ENCODE results near the gene HPCAL4.

HPCAL4 gene

GRCh38 chr1:39646232-39647081 lies 44.8 kb downstream of the HPCAL4 start:
- no peak for DNase-seq

DNA sequence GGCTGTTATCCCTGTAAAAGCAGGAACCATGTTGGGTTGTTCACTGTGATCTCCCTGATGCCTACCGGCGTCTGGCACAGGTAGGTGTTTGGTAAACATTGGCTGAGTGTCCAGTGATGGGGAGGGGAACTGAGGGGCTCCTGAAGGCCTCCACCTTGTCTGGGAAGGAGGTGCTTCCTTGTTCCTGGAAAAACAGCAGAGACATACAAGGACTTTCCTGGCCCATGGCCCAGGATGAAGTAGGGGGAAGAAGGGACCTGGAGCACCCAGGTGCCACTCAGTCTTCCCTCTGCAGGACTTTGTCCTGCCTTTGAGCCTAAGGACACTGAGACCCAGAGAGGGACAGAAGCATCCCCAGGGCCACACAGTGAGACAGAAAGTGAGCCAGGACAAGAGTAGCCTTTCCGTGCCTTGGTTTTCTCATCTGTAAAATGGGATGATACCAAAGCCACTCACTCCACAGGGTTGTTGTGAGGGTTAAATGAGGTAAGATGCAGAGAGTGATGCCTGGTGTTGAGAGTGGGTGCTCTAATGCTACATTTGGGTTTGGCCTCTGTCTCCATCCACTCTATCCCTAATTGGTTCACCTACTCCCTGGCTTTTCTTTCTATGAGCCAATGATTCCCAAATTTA lies 45.7 kb downstream of the HPCAL4 start:
- no peak for DNase-seq

GRCh38 chr1:39643705-39644104 lies 47.5 kb downstream of the HPCAL4 start:
- DNase-seq = no peak

GRCh38 chr1:39642796-39643195 lies 48.4 kb downstream of the HPCAL4 start:
- DNase-seq = no peak

GRCh38 chr1:39640861-39641260 lies 50.4 kb downstream of the HPCAL4 start:
- no peak for DNase-seq

- DNase-seq = peak; percentile 87
Observed at GRCh38 chr1:39639305-39640130, 51.7 kb downstream of the HPCAL4 start, which contains the start of gene HEYL. HEYL (minus strand) TSS chr1:39639643; CDS start chr1:39639625, 18 bp downstream.

GRCh38 chr1:39638965-39639304 lies 52.3 kb downstream of the HPCAL4 start:
- DNase-seq = no peak

- no peak for DNase-seq
Observed at GRCh38 chr1:39637361-39637760, 53.9 kb downstream of the HPCAL4 start.

DNA sequence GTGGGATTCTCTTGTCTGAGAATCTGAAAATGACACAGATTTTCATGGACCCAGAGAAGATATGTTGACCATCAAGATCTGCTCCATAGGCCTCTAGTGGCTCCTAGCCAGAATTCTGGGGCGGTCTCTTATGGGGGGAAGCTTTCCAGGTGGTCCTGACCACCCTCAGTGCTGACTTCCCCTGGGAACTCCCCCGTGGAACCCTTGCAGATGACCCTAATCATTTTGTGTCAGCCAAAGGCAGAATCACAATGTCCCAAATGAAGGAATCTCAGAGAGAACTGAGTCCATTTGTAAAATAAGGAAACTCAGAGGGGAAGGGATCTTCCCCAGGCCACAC lies 55.4 kb downstream of the HPCAL4 start:
- no peak for DNase-seq

- no peak for DNase-seq
Observed at GRCh38 chr1:39635205-39635870, 55.9 kb downstream of the HPCAL4 start.

GRCh38 chr1:39633422-39633821 lies 57.8 kb downstream of the HPCAL4 start:
- DNase-seq = no peak

DNA sequence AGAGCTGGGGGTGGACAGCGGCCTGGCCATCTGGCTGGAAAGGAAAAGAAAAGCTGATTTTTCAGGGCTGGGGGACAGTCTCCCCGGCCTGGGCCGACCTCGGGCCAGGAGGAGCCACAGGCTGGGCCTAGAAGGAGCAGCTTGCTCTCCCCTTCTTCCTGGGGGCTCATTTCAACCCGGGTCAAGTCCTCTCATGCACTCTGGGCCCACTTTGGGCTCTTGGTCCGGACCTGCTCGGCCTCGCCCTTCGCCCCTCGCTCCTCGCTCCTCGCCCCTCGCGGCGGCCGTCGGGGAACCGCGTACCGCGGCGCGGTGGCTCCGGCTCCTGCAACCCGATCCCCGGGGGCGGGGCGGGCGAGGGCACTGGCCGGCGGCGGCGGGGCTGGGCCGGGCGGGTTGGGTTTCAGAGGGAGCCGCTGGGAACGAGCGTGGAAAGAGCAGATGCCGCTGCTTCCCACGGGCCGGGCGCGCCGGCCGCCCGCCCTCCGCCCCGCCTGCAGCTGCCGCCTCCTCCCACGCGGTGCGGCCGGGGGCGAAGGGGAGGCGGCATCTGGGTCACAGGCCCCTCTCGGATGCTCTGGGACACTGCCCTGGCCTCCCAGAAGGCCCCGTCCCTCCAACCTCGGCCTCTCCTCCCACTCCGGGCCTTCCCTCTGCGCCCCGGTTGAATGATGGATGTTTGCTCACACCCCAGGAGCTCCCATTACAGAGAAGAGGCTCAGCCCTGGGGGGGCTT lies 58.4 kb downstream of the HPCAL4 start:
- DNase-seq = no peak

- no peak for DNase-seq
Observed at GRCh38 chr1:39632323-39632681, 58.9 kb downstream of the HPCAL4 start.

- no peak for DNase-seq
Observed at GRCh38 chr1:39631361-39632322, 59.6 kb downstream of the HPCAL4 start.

DNA sequence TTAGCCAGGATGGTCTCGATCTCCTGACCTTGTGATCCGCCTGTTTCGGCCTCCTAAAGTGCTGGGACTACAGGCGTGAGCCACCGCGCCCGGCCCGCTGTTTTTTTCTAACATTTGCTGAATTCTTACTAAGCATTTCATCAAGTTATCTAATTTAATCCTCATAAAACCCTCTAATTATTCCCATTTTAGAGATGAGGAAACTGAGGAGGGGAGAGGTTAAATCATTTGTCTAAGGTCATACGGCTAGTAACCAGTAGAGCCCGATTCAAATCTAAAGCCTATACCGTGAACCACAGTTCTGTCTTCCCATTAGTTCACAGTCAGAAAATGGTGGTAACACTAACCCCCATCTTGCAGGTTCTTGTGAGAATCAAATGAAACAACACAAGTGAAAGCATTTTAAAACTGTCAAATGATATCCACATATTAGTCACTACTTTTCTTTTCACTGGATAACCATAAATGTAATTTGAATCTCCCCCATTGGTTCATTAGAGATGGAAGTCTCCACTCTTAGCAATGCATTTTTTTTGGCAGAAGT lies 62.4 kb downstream of the HPCAL4 start:
- DNase-seq = no peak
